SHP77 (cell line): ENCODE results near the gene BEGAIN.
"Not testable (repeated sequence)": the region's sequence is repeated elsewhere in the genome, so short reads cannot be mapped to it uniquely, and the experiment has no call there.

Experiments used
- DNase-seq, 2 experiments: peaks; one replicate each; lab custom pipeline; 2025; lab: John Stamatoyannopoulos, UW

Gene BEGAIN

GRCh38 chr14:100523131-100523842 lies 63.9 kb downstream of the BEGAIN start:
- DNase-seq: no peak

- DNase-seq: no peak
Measured at GRCh38 chr14:100522616-100523099, 64.6 kb downstream of the BEGAIN start.

GRCh38 chr14:100506053-100506452 lies 81.2 kb downstream of the BEGAIN start:
- DNase-seq: not testable (repeated sequence)

GRCh38 chr14:100504372-100505078 lies 82.7 kb downstream of the BEGAIN start:
- DNase-seq: no peak

GRCh38 chr14:100503251-100503650 lies 84.0 kb downstream of the BEGAIN start:
- no peak for DNase-seq

- no peak for DNase-seq
Measured at GRCh38 chr14:100502622-100503220, 84.5 kb downstream of the BEGAIN start.

- no peak for DNase-seq
Measured at GRCh38 chr14:100500128-100500527, 87.1 kb downstream of the BEGAIN start.

- no peak for DNase-seq
Measured at GRCh38 chr14:100498068-100498467, 89.1 kb downstream of the BEGAIN start.

- DNase-seq: no peak
Measured at GRCh38 chr14:100495917-100496316, 91.3 kb downstream of the BEGAIN start.

- no peak for DNase-seq
Measured at GRCh38 chr14:100494645-100495044, 92.6 kb downstream of the BEGAIN start.

GRCh38 chr14:100490252-100490651 lies 97.0 kb downstream of the BEGAIN start:
- DNase-seq: no peak

- DNase-seq: peak; percentile 44 to 52
Measured at GRCh38 chr14:100488057-100488456, 99.2 kb downstream of the BEGAIN start.

- DNase-seq: no peak
Measured at GRCh38 chr14:100487304-100487703, 99.9 kb downstream of the BEGAIN start.
